Measurements from ENCODE around the gene GABRA4. TPM values are rescaled to one million over a fixed set of nuclear protein-coding genes. Genes with fewer than 3 reads are reported as not detected.

GABRA4 gene
- total RNA-seq, 1 experiment from 2014 or later, result not detected

DNA sequence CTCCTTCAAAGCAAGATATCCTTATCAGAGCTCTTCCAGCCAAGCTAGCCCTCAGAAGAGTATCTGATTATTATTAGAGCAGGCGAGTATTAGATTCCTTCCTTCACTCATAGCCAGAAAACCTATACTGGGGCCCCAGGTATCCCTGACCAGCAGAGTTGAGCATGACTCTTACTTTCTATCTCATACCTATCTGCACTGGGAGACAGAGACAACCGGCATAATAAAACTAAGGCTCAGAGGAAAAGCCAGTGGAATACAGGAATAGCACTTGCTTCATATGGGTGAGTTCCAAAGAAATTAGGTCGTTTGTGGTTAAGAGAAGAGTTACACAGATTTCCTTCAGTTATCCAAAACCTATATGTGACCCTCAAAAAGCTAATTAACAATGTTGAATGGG lies 42.6 kb downstream of the GABRA4 start:
- H3T11ph ChIP-seq (ENCODE audit: low read length), result no peak overlapping the region
- Mint-ChIP-seq H3K4me3 (no peak overlapping the region), H3K27me3 (ENCODE audit: low read depth) (no peaks in the 10 kb centered on the region), H3K36me3 (ENCODE audit: insufficient read depth in 1 of 3, low read depth in 3 of 3) (no peaks in the 10 kb centered on the region), H3K9me3 (no peaks in the 10 kb centered on the region), H3K4me1 (no peaks in the 10 kb centered on the region), H3K27ac (peak overlapping the region in 1 of 3 experiments; percentile 59; a peak in 1 of 7 replicates)
- no peak overlapping the region for H2BK15ac ChIP-seq (ENCODE audit: low read depth, low read length)
- H2BK12ac ChIP-seq (ENCODE audit: insufficient read length, low read depth, low read length), result no peak overlapping the region
- H4K91ac ChIP-seq (ENCODE audit: insufficient read length, low read depth, low read length), result no peak overlapping the region
- no peak for DNase-seq
- no peak overlapping the region for H2AFZ ChIP-seq (ENCODE audit: low read length)
- no peaks in the 10 kb centered on the region for H3K27me3 ChIP-seq (ENCODE audit: insufficient read depth, low read length)
- H4K5ac ChIP-seq (ENCODE audit: insufficient read length, low read depth, low read length), result no peak overlapping the region
- no peaks in the 10 kb centered on the region for H3K9me3 ChIP-seq (ENCODE audit: control insufficient read depth, low read depth, low read length)
- H3K79me2 ChIP-seq (ENCODE audit: insufficient read depth, low read length), result no peaks in the 10 kb centered on the region
- no peak overlapping the region for H3K27ac ChIP-seq (ENCODE audit: insufficient read length, low read depth, low read length)
- H4K20me1 ChIP-seq (ENCODE audit: control insufficient read depth, insufficient read depth, insufficient read length), result no peaks in the 10 kb centered on the region
- H3K14ac ChIP-seq (ENCODE audit: insufficient read depth, low read length), result no peak overlapping the region
- no peak overlapping the region for H3K23ac ChIP-seq (ENCODE audit: insufficient read length, low read depth, low read length)
- H3K23me2 ChIP-seq (ENCODE audit: insufficient read length, low read depth, low read length, poor library complexity, severe bottlenecking), result no peaks in the 10 kb centered on the region
- H2BK5ac ChIP-seq (ENCODE audit: insufficient read length, low read length), result no peak overlapping the region
- H2BK120ac ChIP-seq (ENCODE audit: low read depth, low read length, poor library complexity, severe bottlenecking), result no peak overlapping the region
- no peak overlapping the region for H3K9ac ChIP-seq (ENCODE audit: extremely low read depth, insufficient read length, low read length)
- no peaks in the 10 kb centered on the region for H3K4me1 ChIP-seq (ENCODE audit: insufficient read depth, low read length)
- H3K4ac ChIP-seq (ENCODE audit: low read depth, low read length), result no peak overlapping the region
- H2BK20ac ChIP-seq (ENCODE audit: low read depth, low read length, poor library complexity, severe bottlenecking), result no peak overlapping the region
- H2AK5ac ChIP-seq (ENCODE audit: insufficient read length, low read length), result no peak overlapping the region
- TF ChIP-seq, protein P1, sequence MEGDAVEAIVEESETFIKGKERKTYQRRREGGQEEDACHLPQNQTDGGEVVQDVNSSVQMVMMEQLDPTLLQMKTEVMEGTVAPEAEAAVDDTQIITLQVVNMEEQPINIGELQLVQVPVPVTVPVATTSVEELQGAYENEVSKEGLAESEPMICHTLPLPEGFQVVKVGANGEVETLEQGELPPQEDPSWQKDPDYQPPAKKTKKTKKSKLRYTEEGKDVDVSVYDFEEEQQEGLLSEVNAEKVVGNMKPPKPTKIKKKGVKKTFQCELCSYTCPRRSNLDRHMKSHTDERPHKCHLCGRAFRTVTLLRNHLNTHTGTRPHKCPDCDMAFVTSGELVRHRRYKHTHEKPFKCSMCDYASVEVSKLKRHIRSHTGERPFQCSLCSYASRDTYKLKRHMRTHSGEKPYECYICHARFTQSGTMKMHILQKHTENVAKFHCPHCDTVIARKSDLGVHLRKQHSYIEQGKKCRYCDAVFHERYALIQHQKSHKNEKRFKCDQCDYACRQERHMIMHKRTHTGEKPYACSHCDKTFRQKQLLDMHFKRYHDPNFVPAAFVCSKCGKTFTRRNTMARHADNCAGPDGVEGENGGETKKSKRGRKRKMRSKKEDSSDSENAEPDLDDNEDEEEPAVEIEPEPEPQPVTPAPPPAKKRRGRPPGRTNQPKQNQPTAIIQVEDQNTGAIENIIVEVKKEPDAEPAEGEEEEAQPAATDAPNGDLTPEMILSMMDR (conservative IDR thresholded peaks at IDR 0.05), result no peak
- no peaks in the 10 kb centered on the region for H3K79me1 ChIP-seq (ENCODE audit: insufficient read depth, low read depth, low read length, poor library complexity, severe bottlenecking)
- WGBS (ENCODE audit: extremely low coverage, insufficient read length, low lambda C conversion rate), result no CpG with 5 or more reads among the region's 3 CpGs
- H3K56ac ChIP-seq (ENCODE audit: insufficient read length, low read depth, low read length), result no peak overlapping the region
- H3K4me2 ChIP-seq (ENCODE audit: insufficient read depth, insufficient read length, low read length), result no peak overlapping the region
- no peak overlapping the region for H4K8ac ChIP-seq (replicated peaks; ENCODE audit: insufficient read length, low read depth, low read length)
- no peak overlapping the region for H3K18ac ChIP-seq (ENCODE audit: insufficient read length, low read depth, low read length)
